Caco-2 (cell line): ENCODE measurements around the gene TMCO5A. TPM values are rescaled to one million over a fixed set of nuclear protein-coding genes. Genes with fewer than 3 reads are reported as not detected.
"Not testable (repeated sequence)": the region's sequence is repeated elsewhere in the genome, so short reads cannot be mapped to it uniquely, and the experiment has no call there.

ENCODE experiments used
- BruUV-seq: library from RNA; stranded (reverse); fragments of 400-500 nt; replicated peaks from 2 replicates; lab custom pipeline; 2021; lab: Mats Ljungman, UMichigan
- CTCF ChIA-PET: fragments of 300-600 bp; sonication (Branson Sonifier 250); formaldehyde crosslinking; loops from one replicate; lab custom pipeline; 2022; ENCODE audit warnings: antibody characterized with exemption; lab: Charles Lee
- POLR2A ChIA-PET: fragments of 300-600 bp; sonication (Branson Sonifier 250); formaldehyde crosslinking; loops from one replicate; lab custom pipeline; 2022; ENCODE audit warnings: antibody characterized with exemption; lab: Charles Lee
- DNase-seq, 2 experiments: peaks; one replicate each; pipeline versions ENCODE4 v3.0.0 to v3.0.0-alpha.2; 2020 to 2022
- H3K27me3 ChIP-seq: replicated peaks from 2 replicates; pipeline ENCODE4 v1.6.0; 2011; ENCODE audit warnings: low read length; ENCODE audit not compliant: control insufficient read depth, insufficient read depth
- H3K36me3 ChIP-seq: 2 replicates; pipeline ENCODE4 v1.5.1; 2011; ENCODE audit warnings: low read length; ENCODE audit not compliant: control insufficient read depth, insufficient read depth
- H3K4me1 ChIP-seq: fragments of 250-450 bp; sonication (Bioruptor Pico); 2 replicates; pipeline ENCODE4 v1.5.1; 2020; ENCODE audit warnings: mild to moderate bottlenecking
- H3K4me3 ChIP-seq: 2 replicates; pipeline ENCODE4 v1.5.1; 2011; ENCODE audit warnings: low read depth, mild to moderate bottlenecking, control low read depth, low read length
- H3K9me3 ChIP-seq: fragments of 250-450 bp; sonication (Bioruptor Pico); 2 replicates; pipeline ENCODE4 v1.5.1; 2020; ENCODE audit warnings: mild to moderate bottlenecking, moderate library complexity
- H3K27ac Mint-ChIP-seq: one replicate; pipeline ENCODE4 v1.8.0; 2022; ENCODE audit warnings: mixed read lengths; ENCODE audit not compliant: unreplicated experiment
- H3K27me3 Mint-ChIP-seq: one replicate; pipeline ENCODE4 v1.8.0; 2022; ENCODE audit warnings: mixed read lengths; ENCODE audit not compliant: insufficient read depth, unreplicated experiment
- H3K36me3 Mint-ChIP-seq: one replicate; pipeline ENCODE4 v1.8.0; 2022; ENCODE audit warnings: mild to moderate bottlenecking, mixed read lengths; ENCODE audit not compliant: insufficient read depth, unreplicated experiment
- H3K4me1 Mint-ChIP-seq: one replicate; pipeline ENCODE4 v1.8.0; 2022; ENCODE audit warnings: low read depth, mixed read lengths; ENCODE audit not compliant: unreplicated experiment
- H3K4me3 Mint-ChIP-seq: one replicate; pipeline ENCODE4 v1.8.0; 2022; ENCODE audit warnings: mild to moderate bottlenecking, moderate library complexity, mixed read lengths; ENCODE audit not compliant: unreplicated experiment
- H3K9me3 Mint-ChIP-seq: one replicate; pipeline ENCODE4 v1.8.0; 2022; ENCODE audit warnings: mixed read lengths; ENCODE audit not compliant: unreplicated experiment
- intact Hi-C: fragments of 100-400 bp; cut with micrococcal nuclease; formaldehyde crosslinking; loops from one replicate; pipeline ENCODE4 v1.10.0; 2022; ENCODE audit not compliant: unreplicated experiment
- total RNA-seq: library from RNA; stranded (reverse); gene quantifications from 2 replicates; pipeline ENCODE4 v1.2.3, GENCODE V29; 2022
- TF ChIP-seq, protein P1 (sequence below), 2 experiments: fragments of 200-600 bp in 1 of 2; IDR thresholded peaks; 1 replicate in 1 of 2; 2 replicates in 1 of 2; pipeline versions ENCODE4 v1.5.1 to v1.8.0; 2011 to 2022; ENCODE audit warnings: antibody characterized with exemption in 1 of 2, control low read depth in 1 of 2, inconsistent platforms in 1 of 2, low read depth in 1 of 2, low read length in 1 of 2, mild to moderate bottlenecking in 1 of 2, moderate library complexity in 1 of 2; ENCODE audit not compliant: insufficient read depth in 1 of 2, severe bottlenecking in 1 of 2, unreplicated experiment in 1 of 2

TMCO5A gene
- total RNA-seq, 1 experiment from 2014 or later, result not detected

DNA sequence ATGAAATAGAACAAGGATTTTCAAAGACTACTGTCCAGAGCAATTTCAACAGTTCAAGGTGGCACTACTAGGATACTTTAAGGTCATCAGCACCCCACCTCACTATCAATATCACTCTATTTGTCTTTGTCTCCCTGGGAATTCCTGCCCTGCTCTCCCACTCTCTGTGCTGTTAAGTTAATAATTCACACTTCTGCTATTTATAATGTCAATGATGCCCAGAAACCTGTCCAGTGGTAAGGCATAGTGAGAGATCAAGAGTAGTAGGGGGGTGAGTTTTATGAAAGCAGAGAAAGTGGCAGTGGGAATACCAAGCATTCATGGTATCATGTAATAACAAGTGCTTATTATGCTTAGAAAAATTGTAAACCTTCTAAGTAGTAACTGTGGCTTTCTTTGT, 7.3 kb downstream of the TMCO5A start:
- no peak overlapping the region for H3K4me3 Mint-ChIP-seq
- CTCF ChIA-PET, result no interaction called here
- POLR2A ChIA-PET, result no interaction called here
- peaks cover 16% of the 10 kb centered on the region for H3K4me1 ChIP-seq
- no TSS peak for BruUV-seq
- peaks cover 22% of the 10 kb centered on the region for H3K4me1 Mint-ChIP-seq
- H3K27ac Mint-ChIP-seq, result no peak overlapping the region
- H3K9me3 Mint-ChIP-seq, result no peaks in the 10 kb centered on the region
- intact Hi-C loops, result no loop called here
- DNase-seq, result no peak
- H3K4me3 ChIP-seq, result no peak overlapping the region
- no peaks in the 10 kb centered on the region for H3K36me3 Mint-ChIP-seq
- no peaks in the 10 kb centered on the region for H3K9me3 ChIP-seq
- TF ChIP-seq, protein P1, sequence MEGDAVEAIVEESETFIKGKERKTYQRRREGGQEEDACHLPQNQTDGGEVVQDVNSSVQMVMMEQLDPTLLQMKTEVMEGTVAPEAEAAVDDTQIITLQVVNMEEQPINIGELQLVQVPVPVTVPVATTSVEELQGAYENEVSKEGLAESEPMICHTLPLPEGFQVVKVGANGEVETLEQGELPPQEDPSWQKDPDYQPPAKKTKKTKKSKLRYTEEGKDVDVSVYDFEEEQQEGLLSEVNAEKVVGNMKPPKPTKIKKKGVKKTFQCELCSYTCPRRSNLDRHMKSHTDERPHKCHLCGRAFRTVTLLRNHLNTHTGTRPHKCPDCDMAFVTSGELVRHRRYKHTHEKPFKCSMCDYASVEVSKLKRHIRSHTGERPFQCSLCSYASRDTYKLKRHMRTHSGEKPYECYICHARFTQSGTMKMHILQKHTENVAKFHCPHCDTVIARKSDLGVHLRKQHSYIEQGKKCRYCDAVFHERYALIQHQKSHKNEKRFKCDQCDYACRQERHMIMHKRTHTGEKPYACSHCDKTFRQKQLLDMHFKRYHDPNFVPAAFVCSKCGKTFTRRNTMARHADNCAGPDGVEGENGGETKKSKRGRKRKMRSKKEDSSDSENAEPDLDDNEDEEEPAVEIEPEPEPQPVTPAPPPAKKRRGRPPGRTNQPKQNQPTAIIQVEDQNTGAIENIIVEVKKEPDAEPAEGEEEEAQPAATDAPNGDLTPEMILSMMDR (IDR thresholded peaks at IDR 0.05; ENCODE audit: insufficient read depth in 1 of 2, low read depth in 1 of 2, low read length in 1 of 2, severe bottlenecking in 1 of 2, unreplicated experiment in 1 of 2), result no peak
- no peaks in the 10 kb centered on the region for H3K36me3 ChIP-seq
- H3K27me3 Mint-ChIP-seq, result no peaks in the 10 kb centered on the region
- H3K27me3 ChIP-seq, result no peaks in the 10 kb centered on the region

DNA sequence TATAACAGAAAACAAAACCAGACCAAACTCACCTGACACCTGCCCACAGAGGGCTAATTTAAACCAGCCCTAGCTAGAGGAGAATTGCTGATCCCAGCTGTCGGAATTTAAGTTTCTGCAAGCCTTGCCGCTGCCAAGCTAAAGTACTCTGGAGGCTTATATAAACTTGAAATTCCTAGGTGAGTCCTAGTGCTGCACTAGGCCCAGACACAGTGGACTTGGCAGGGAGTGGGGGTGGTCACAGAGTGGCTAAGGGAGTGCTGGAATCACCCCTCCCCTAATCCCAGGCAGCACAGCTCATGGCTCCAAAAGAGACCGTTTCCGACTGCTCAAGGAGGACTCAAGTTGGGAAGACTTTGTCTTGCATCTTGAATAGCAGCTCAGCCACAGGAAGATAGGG, 17.6 kb downstream of the TMCO5A start:
- Mint-ChIP-seq H3K27ac (no peak overlapping the region), H3K27me3 (peaks cover 32% of the 10 kb centered on the region), H3K4me3 (no peak overlapping the region), H3K36me3 (no peaks in the 10 kb centered on the region), H3K4me1 (no peaks in the 10 kb centered on the region), H3K9me3 (no peaks in the 10 kb centered on the region)
- ChIA-PET POLR2A (no interaction called here), CTCF (no interaction called here)
- DNase-seq, result no peak
- intact Hi-C loops, result no loop called here
- Histone ChIP-seq H3K27me3 (no peaks in the 10 kb centered on the region; the same call in 1 of the 2 replicates), H3K4me1 (no peaks in the 10 kb centered on the region), H3K36me3 (no peaks in the 10 kb centered on the region), H3K4me3 (no peak overlapping the region), H3K9me3 (no peaks in the 10 kb centered on the region)
- BruUV-seq, result no TSS peak
- TF ChIP-seq, protein P1 (IDR thresholded peaks at IDR 0.05; ENCODE audit: insufficient read depth in 1 of 2, low read depth in 1 of 2, low read length in 1 of 2, severe bottlenecking in 1 of 2, unreplicated experiment in 1 of 2), result no peak

DNA sequence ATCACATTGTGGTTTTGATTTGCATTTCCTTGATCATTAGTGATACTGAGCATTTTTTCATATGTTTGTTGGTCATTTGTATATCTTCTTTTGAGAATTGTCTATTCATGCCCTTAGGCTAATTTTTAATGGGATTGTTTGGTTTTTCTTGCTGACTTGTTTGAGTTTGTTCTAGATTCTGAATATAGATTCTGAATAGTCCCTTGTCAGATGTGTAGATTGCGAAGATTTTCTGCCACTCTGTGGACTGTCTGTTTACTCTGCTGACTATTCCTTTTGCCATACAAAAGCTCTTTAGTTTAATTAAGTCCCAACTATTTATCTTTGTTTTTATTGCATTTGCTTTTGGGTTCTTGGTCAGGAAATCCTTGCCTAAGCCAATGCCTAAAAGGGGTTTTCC, 26.3 kb downstream of the TMCO5A start:
- H3K4me3 ChIP-seq, BruUV-seq, intact Hi-C loops, H3K36me3 Mint-ChIP-seq, H3K4me1 ChIP-seq, H3K27me3 Mint-ChIP-seq, H3K36me3 ChIP-seq, POLR2A ChIA-PET, H3K27ac Mint-ChIP-seq, H3K4me3 Mint-ChIP-seq, H3K4me1 Mint-ChIP-seq, H3K9me3 Mint-ChIP-seq, H3K27me3 ChIP-seq, DNase-seq, CTCF ChIA-PET, H3K9me3 ChIP-seq: not testable (repeated sequence)

DNA sequence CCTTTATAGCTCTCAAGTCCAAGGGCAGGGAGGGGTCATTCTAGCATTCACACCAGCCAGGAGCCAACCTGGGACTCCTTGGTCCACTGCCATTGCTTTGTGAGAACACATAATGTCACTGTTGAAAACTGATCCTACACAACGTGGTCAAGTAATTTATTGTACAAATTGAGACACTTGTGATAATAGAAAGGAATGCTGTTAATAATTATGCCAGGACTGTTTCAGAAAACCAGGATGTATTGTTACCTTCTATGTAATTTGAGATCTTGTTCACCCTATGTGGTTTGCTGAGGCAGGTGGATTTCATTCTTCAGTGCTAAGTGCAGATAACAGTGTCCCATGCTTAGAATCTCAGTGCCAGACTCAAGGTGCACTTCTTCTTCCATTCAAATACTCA, 33.3 kb downstream of the TMCO5A start:
- CTCF ChIA-PET, result interaction anchor here (0.7 kb wide), 1 partner anchor 14 kb away, joined by 7 read pairs; no protein-coding TSS in a partner anchor
- intact Hi-C loops, result no loop called here

More for the DNA sequence above, 33.3 kb downstream of the TMCO5A start:
- Histone ChIP-seq H3K36me3 (no peaks in the 10 kb centered on the region), H3K4me3 (no peak overlapping the region), H3K27me3 (no peaks in the 10 kb centered on the region), H3K4me1 (no peaks in the 10 kb centered on the region), H3K9me3 (no peaks in the 10 kb centered on the region)
- H3K27me3 Mint-ChIP-seq, result peaks cover 5% of the 10 kb centered on the region
- no peaks in the 10 kb centered on the region for H3K36me3 Mint-ChIP-seq
- POLR2A ChIA-PET, result no interaction called here
- no peak overlapping the region for H3K4me3 Mint-ChIP-seq
- TF ChIP-seq, protein P1 (IDR thresholded peaks at IDR 0.05; ENCODE audit: insufficient read depth in 1 of 2, low read depth in 1 of 2, low read length in 1 of 2, severe bottlenecking in 1 of 2, unreplicated experiment in 1 of 2), result no peak
- H3K4me1 Mint-ChIP-seq, result no peaks in the 10 kb centered on the region
- no TSS peak for BruUV-seq
- no peak for DNase-seq
- H3K27ac Mint-ChIP-seq, result no peak overlapping the region
- H3K9me3 Mint-ChIP-seq, result no peaks in the 10 kb centered on the region
